HG02571 (cell line): Measurements from ENCODE around the gene FAM53A.
"Not testable (repeated sequence)": the region's sequence is repeated elsewhere in the genome, so short reads cannot be mapped to it uniquely, and the experiment has no call there.

Experiments used
- ATAC-seq: cut with Tn5 transposase; IDR thresholded peaks from one replicate; pipeline ENCODE4 v1.9.1; 2021; ENCODE audit warnings: mild to moderate bottlenecking, moderate library complexity; ENCODE audit not compliant: unreplicated experiment

FAM53A gene

DNA sequence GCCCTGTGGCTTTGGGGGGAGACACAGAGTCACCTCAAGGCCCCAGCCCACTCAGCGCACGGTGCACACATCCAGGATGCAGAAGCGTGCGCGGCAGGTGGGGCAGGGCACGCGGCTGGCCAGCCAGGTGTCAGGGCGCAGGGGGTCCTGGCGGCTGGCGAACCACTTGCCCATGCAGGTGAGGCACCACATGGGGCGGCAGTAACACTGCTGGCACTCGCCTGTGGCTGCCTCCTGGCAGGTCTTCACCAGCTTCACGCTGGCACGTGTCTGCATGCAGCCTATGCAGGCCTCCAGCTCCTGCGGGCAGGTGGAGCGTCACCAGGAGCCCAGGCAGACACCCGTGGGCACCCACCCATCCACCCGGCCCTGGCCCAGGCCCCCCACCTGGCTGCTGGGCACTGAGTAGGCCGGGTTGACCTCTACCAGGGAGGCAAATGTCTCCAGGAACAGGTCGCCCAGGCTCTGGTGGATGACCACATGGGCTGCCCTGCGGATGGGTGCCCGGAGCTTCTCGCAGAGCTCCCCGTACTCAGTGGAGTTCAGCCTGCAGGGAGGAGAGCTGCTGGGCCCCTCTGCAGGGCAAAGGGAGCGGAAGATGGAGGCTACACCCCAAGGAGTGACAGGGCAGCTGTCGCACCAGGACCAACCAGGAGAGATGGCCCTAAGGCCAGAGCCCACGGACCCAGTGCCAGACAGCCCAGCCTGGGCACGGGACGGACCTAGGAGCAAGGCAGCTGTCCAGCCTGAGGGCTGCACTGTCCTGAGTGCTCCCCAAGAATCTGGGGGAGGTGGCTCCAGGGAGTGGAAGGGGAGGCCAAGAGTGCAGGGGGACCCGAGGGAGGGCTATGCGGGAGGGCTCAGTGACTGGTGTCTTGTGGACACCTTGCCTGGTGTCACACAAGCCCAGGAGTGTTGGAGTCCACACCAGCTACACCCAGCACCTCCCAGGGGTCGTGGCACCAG lies 33.3 kb upstream of the FAM53A start:
- ATAC-seq: no peak

DNA sequence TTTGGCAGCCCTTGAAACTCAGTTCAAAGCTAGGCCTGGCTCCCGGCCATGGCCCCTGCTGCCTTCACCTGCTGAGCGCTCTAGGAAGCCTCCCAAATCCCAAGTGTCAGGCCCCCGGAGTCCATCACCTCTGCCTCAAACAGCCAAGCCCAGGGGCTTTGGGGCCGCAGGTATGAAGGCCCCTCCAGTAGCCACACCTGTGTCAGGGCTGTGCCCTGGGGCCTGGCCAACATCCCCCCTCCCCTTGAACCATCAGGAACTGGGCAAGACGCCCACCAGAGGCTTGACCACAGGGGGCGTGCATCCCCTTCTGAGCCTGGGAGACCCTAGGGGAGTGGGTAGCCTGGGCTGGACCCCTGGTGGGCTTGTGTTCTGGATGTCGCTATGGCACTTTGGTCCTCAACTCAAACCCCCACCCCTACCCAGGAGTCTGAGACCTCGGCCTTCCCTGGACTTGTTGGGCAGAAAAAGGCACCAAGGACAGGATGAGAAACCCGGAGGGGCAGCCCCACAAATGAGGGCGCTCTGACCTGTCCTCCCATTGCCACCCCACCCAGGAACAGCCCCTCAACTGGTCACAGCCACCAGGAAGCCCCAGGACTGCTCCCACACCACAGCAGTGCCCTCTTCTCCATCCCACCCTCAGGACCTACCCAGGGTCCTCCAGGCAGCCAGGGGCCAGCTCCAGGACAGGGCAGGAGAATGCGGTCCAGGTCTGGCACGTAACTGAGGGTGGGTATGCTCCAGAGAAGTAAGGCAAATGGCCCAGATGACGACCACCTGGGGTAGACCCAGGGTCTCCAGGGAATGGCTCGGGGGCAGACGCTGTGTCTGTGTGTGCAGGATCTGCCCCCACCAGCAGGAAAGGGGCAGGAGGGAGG lies 32.2 kb upstream of the FAM53A start:
- ATAC-seq: no peak

DNA sequence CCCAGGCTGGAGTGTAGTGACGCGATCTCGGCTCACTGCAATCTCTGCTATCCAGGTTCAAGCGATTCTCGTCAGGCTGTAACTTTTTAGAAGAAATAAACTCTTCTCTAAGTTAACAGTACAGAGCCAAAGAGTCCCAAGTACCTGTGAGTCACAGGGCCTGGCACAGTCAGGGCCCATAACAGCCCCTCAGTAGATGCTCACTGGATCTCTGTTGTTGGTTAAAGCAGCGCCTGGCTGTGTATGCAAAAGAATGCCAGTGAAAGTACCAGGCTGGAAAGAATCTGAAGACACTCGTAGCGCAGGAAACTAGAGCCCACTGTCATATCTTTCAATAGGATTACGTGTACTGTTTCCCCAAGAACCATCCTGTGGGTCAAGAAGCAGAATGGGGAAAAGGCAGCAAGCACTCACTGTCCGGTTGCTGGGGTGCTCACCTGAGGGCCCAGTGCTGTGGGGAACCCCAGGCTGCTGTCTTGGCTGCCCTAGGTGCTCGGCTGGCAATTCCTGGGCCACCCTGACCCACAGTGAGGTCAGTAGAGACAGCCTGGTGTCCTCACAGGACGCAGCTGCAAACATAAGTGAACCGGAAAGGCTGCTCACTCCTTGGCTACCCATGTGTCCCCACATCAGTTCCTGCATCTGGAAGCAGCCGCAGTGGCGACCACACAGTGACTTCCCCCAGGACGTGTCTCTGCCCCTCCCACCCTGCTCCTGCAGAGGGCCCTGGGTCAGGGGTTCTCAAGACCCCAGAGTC lies 31.1 kb upstream of the FAM53A start:
- no peak for ATAC-seq

DNA sequence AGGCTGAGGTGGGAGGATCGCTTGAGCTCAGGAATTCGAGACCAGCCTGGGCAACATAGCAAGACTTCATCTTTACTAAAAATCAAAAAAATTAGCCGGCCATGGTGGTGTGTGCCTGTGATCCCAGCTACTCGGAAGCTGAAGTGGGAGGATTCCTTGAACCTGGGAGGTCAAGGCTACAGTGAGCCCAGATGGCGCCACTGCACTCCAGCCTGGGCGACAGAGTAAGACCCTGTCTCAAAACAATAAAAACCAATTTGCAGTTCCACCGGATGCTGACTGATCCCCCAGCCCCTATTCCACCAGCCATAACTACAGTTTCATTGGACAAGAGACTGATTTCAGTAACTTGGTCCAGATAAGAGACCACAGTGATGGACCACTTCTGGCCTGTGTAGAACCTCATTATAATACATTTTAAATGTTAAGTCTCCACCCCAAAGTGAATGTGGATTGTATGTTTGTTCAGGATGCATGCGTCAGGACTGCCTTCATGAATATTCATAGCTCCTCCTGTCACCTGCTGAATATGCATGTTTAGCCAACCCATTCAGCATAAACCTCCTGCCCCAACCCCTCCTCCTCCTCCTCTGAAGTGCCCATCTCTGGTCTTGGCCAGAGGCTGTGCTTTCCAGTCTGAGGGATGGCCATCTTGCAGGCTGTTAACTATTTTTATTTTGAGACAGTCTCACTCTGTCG lies 30.3 kb upstream of the FAM53A start:
- ATAC-seq: no peak

DNA sequence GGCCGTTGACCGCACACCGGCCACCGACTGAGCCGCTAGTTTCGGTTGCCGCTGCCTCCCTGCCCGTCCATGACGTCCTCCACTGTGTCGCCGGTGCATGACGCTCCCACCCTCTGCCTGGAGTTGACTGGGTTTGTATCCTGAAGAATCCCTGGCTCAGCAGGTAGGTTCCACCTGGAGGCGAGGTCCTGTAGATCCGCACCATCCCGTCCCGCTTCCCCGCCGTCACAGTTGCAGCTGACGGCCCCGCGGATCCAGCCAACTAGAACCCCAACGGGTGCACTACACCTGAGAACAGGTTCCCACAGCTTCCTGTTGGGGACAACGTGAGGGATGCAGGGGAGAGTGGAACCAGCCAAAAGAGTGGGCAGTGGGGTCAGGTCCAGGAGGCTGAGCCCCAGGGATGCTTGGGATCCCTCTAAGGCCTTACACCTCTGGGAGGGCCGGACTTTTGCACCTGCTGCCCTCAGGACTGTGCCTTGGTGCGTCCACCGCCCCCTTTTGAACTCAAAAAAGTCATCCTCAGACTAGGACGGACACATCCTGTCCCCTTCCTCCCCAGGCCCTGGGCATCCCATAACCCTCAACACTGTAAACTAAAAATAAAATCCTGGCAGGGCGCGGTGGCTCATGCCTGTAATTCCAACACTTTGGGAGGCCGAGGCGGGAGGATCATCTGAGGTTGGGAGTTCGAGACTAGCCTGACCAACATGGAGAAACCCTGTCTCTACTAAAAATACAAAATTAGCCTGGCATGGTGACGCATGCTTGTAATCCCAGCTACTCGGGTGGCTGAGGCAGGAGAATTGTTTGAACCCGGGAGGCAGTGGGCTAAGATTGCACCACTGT lies 29.1 kb upstream of the FAM53A start:
- peak; percentile 4 for ATAC-seq

DNA sequence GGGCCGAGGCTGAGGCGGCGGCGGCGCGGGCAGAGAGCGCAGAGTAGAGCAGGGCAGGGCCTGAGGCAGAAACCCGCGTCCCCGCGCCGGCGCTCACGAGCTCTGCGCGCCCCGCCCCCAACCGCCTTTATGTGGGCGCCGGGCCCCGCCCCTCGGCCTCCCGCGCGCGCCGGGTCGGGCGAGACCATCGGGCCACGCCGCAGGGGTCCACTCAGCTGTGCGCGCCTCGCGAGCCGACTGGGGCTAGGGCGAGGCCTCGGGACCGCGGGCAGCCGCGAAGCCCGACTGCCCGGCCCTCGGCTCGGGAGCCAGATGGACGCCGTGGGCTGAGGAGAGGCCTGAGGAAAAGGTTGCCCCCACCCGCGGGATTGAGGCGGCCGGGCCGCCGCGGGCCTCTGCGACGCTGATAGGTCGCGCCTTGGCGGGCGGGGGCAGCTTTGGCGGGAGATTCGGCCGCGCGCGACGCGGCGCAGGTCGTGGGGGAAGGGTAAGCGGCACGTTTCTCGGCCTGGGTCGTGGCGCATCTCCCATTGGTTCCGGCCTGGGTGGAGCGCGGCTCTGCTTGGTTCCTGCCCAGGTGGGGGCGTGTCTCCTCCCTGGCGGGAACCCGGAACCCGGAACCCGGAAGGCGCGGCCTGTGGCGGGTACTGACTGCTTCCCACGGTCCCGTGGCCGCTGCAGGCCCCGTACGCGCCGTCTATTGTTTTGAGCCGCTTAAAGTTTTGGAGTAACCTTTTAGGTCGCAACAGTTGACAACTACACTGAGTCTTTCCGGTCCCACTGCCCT lies 28.3 kb upstream of the FAM53A start, which contains the start of gene SLBP:
Gene SLBP, minus strand, starts transcription at position 104 of the 787 bp plus-strand sequence. CDS start 131 bp downstream, outside the sequence.
- peak; percentile 76 for ATAC-seq

- peak; percentile 6 for ATAC-seq
Measured at GRCh38 chr4:1711571-1712215, 27.6 kb upstream of the FAM53A start.

DNA sequence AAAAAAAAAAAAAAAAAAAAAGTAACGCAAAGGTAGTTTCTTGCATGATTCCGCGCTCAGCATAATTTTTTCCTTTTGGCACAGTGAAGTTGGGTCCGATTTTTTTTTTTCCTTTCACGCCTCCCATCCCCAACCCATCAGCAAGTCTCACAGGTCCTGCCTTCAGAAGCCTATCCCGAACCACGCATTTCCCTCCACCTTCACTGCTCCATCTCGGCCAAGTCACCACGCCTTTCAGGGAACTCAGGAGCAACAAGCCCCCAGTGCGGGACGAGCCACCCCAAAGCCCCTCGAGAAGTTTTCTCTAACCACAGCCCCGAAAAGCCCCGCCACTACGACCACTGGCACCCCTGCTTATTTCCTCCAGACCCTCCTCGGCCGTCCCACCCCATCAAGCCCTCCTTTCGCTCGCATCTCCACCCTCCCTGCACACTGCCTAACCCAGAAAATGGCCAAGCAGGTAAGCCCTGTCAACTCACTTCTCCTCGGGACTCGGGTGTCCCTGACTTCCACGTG lies 27.0 kb upstream of the FAM53A start:
- ATAC-seq: no peak

- no peak for ATAC-seq
Measured at GRCh38 chr4:1708581-1708980, 24.5 kb upstream of the FAM53A start.

DNA sequence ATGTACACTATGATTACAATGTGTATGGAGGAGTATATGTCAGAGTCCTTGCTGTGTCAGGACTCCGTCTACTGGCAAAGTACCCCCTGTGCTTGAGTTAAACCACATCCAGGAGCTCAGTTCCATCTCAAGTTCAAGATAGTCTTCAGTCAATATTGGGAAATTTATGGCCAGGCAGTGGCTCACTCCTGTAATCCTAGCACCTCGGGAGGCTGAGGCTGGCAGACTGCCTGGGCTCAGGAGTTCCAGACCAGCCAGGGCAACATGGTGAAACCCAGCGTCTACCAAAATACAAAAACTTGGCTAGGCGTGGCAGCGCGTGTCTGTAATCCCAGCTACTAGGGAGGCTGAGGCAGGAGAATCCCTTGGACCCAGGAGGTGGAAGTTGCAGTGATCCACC lies 22.2 kb upstream of the FAM53A start:
- no peak for ATAC-seq

GRCh38 chr4:1705732-1706131 lies 21.6 kb upstream of the FAM53A start:
- no peak for ATAC-seq

- no peak for ATAC-seq
Measured at GRCh38 chr4:1703867-1704266, 19.8 kb upstream of the FAM53A start.

- ATAC-seq: not testable (repeated sequence)
Measured at GRCh38 chr4:1701671-1702070, 17.6 kb upstream of the FAM53A start.

- no peak for ATAC-seq
Measured at GRCh38 chr4:1695913-1696312, 11.8 kb upstream of the FAM53A start.

DNA sequence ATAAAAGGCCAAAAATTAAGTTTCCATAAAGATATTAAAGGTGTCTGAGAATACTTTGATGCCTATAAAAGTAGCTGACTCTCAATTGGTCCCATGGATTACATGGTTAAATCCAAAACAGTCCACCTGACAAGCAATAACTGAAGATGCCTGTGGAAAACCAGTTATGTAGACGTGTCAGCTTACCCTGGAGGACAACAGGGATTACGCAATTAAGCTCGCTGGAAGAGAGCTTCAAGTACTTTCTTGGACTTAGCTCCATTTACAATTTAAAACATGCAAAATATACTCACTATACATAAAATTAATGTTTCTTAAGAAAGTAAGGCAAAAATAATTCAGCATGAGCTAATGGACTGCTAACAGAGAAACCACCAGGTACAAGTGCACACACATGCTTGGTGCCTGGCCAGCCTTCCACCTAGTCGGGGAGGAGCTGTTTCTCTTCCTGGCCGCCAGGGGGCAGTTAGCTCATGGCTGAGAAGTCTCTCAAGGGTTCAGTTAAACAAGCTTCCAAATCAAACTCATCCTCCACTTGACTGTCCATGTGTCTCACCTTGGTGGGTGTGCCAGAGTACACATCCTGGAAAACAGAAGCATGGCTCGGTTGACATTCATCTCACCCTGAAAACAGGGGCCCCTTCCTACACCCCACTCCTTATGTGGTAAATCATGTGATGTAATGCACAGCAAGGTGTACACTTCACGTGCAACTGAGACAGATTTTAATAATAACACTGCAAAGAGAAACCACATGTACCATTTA lies 9.2 kb upstream of the FAM53A start:
- ATAC-seq: peak; percentile 66

DNA sequence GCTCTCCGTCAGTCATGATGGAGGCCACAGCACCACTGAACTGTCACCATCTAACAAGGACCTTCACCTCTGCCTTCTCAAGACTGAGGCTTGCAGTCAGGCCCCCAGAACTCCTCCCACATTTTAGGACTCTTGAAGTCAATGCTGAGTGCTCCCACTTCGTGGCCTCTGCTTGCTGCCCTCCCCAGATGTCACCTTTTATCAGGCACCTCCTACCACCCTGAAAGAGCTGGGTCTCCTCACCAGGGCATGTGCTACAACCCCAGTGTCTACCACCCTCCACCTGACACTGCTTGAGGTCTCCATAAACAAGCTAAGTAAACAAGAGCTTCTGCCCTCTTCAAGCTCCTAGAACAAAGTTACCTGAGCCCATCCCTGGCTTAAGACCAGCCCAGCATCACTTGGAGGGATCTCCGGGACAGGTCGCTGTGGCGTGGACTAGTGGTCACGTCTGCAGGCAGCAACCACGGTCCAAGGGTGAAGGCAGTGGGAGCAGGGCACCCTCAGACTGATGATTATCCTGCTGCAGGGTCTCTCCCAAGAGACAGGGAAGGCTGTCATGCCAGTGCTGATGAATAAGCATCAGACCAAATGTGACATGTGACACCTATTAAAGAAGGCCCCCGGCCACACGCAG lies 7.7 kb upstream of the FAM53A start:
- no peak for ATAC-seq

DNA sequence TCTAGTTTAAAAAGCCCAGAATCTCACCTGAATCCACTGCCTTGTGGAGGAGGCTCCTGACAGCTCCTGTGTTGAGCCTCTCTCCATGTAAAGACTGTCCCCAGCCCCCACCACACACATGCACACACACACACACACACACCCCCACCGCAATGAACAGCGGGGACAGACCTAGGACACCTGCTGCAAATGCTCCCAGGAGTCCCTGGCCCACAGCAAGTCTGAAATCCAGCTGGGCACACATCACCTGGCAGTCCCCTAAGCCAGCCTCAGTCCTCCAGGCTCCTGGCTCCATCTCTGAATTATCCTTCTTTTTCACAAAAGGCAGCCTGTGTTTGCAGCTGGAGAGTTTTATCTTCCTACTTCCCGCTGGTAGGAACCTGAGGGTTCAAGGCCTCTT lies 6.6 kb upstream of the FAM53A start:
- ATAC-seq: no peak
